ENCODE results near the gene PRKG1. TPM values are rescaled to one million over a fixed set of nuclear protein-coding genes. Genes with fewer than 3 reads are reported as not detected.

PRKG1 gene
- polyA plus RNA-seq, 1 donor (not counting 4 experiments of a cell fraction or from before 2014, with no cell fraction given) = 0.24 TPM

GRCh38 chr10:52208365-52208764, 1134.1 kb downstream of the PRKG1 start:
- H3K4me3 ChIP-seq (ENCODE audit: control insufficient read depth in 2 of 3, extremely low read depth in 1 of 3, insufficient read depth in 2 of 3, low read depth in 1 of 3, low read length in 3 of 3) = no peak overlapping the region
- no peaks in the 10 kb centered on the region for H3K9me3 ChIP-seq (ENCODE audit: control insufficient read depth, low read depth, low read length)
- no peak overlapping the region for H3K9ac ChIP-seq (ENCODE audit: control insufficient read depth, extremely low read depth, insufficient read depth, low read length)
- no peaks in the 10 kb centered on the region for H3K27me3 ChIP-seq (ENCODE audit: control insufficient read depth, extremely low read depth, insufficient read depth, low read length)
- dilution Hi-C loops (cut with MboI; ENCODE audit: extremely low pct_ligation_motif_present, low sequenced_read_pairs) = loop anchor here (25.0 kb wide), 1 partner anchor 221 kb away; no protein-coding TSS in a partner anchor
- H3K4me1 ChIP-seq (ENCODE audit: control insufficient read depth, extremely low read depth, insufficient read depth, low read length) = no peaks in the 10 kb centered on the region
- TF ChIP-seq CTCF (optimal IDR thresholded peaks at IDR 0.05 in 1 of 3, IDR thresholded peaks at IDR 0.05 in 1 of 3, conservative IDR thresholded peaks at IDR 0.05 in 1 of 3; ENCODE audit: extremely low read depth in 1 of 3, insufficient read depth in 2 of 3, low read length in 3 of 3) (no peak), EZH2 (IDR thresholded peaks at IDR 0.05; ENCODE audit: low read length) (no peak)
- no peaks in the 10 kb centered on the region for H3K9me1 ChIP-seq (ENCODE audit: control insufficient read depth, extremely low read depth, insufficient read depth, low read length)
- FAIRE-seq (no peak), DNase-seq (ENCODE audit: low read depth, low spot score) (no peak)
- no peaks in the 10 kb centered on the region for H4K20me1 ChIP-seq (ENCODE audit: control insufficient read depth, extremely low read depth, insufficient read depth, low read length)
- no peaks in the 10 kb centered on the region for H3K79me2 ChIP-seq (ENCODE audit: control insufficient read depth, insufficient read depth, low read length)
- no peak overlapping the region for H3K4me2 ChIP-seq (ENCODE audit: control insufficient read depth, extremely low read depth, insufficient read depth, low read depth, low read length)
- no peaks in the 10 kb centered on the region for H3K36me3 ChIP-seq (ENCODE audit: control insufficient read depth in 2 of 2, extremely low read depth in 1 of 2, insufficient read depth in 2 of 2, low read length in 2 of 2)
- H3K27ac ChIP-seq (ENCODE audit: control insufficient read depth, insufficient read depth, low read length) = no peak overlapping the region
- H2AFZ ChIP-seq (ENCODE audit: control insufficient read depth, low read length) = no peak overlapping the region

GRCh38 chr10:52210161-52210560, 1135.9 kb downstream of the PRKG1 start:
- no peaks in the 10 kb centered on the region for H3K79me2 ChIP-seq (ENCODE audit: control insufficient read depth, insufficient read depth, low read length)
- no peaks in the 10 kb centered on the region for H3K27me3 ChIP-seq (ENCODE audit: control insufficient read depth, extremely low read depth, insufficient read depth, low read length)
- dilution Hi-C loops (cut with MboI; ENCODE audit: extremely low pct_ligation_motif_present, low sequenced_read_pairs) = loop anchor here (25.0 kb wide), 1 partner anchor 223 kb away; no protein-coding TSS in a partner anchor
- FAIRE-seq = no peak
- no peak overlapping the region for H3K9ac ChIP-seq (ENCODE audit: control insufficient read depth, extremely low read depth, insufficient read depth, low read length)
- TF ChIP-seq CTCF (optimal IDR thresholded peaks at IDR 0.05 in 1 of 3, IDR thresholded peaks at IDR 0.05 in 1 of 3, conservative IDR thresholded peaks at IDR 0.05 in 1 of 3; ENCODE audit: extremely low read depth in 1 of 3, insufficient read depth in 2 of 3, low read length in 3 of 3) (no peak), EZH2 (IDR thresholded peaks at IDR 0.05; ENCODE audit: low read length) (no peak)
- H3K27ac ChIP-seq (ENCODE audit: control insufficient read depth, insufficient read depth, low read length) = no peak overlapping the region
- no peaks in the 10 kb centered on the region for H3K9me3 ChIP-seq (ENCODE audit: control insufficient read depth, low read depth, low read length)
- no peaks in the 10 kb centered on the region for H3K36me3 ChIP-seq (ENCODE audit: control insufficient read depth in 2 of 2, extremely low read depth in 1 of 2, insufficient read depth in 2 of 2, low read length in 2 of 2)
- no peak overlapping the region for H3K4me2 ChIP-seq (ENCODE audit: control insufficient read depth, extremely low read depth, insufficient read depth, low read depth, low read length)
- H4K20me1 ChIP-seq (ENCODE audit: control insufficient read depth, extremely low read depth, insufficient read depth, low read length) = no peaks in the 10 kb centered on the region
- H2AFZ ChIP-seq (ENCODE audit: control insufficient read depth, low read length) = no peak overlapping the region
- no peak overlapping the region for H3K4me3 ChIP-seq (ENCODE audit: control insufficient read depth in 2 of 3, extremely low read depth in 1 of 3, insufficient read depth in 2 of 3, low read depth in 1 of 3, low read length in 3 of 3)
- no peaks in the 10 kb centered on the region for H3K4me1 ChIP-seq (ENCODE audit: control insufficient read depth, extremely low read depth, insufficient read depth, low read length)
- no peaks in the 10 kb centered on the region for H3K9me1 ChIP-seq (ENCODE audit: control insufficient read depth, extremely low read depth, insufficient read depth, low read length)
- DNase-seq (ENCODE audit: low read depth, low spot score) = no peak

Measured in keratinocyte (primary cell).